HG03097 (cell line): Measurements from ENCODE around the gene IFNAR2.
"Not testable (repeated sequence)": the region's sequence is repeated elsewhere in the genome, so short reads cannot be mapped to it uniquely, and the experiment has no call there.

Experiments
- ATAC-seq: cut with Tn5 transposase; IDR thresholded peaks from one replicate; pipeline ENCODE4 v1.9.1; 2021; ENCODE audit not compliant: unreplicated experiment, low FRiP score

Gene IFNAR2

DNA sequence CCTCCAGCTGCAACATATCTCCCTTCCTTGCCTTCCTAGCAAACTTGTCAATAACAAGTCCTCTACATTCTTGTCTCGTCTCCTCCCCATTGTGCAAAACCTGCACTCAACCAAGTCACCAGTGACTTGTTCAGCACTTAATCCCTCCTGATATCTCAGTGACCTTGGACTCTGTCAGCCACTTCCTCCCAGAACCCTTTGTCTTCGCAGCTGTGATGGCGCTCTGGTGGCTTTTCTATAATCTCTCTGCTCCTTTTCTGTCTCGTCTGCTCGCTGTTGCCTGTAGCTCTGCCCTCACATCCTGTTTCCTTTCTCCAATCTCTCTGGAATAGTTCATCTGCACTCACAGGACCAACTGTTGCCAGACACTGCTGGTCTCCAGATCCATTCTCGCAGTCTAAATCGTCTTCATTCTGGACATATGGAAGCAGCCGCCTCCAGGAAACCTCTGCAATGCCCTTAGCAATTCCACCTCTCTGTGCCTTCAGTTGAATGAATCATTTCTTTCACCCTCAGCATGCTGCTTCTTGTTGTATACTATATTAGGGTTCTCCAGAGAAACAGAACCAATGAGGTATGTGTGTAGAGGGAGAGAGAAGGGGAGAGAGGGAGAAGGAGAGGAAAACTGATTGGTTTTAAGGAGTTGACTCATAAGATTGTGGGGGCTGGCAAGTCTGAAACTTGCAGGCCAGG, 17.4 kb upstream of the IFNAR2 start:
- ATAC-seq: no peak

DNA sequence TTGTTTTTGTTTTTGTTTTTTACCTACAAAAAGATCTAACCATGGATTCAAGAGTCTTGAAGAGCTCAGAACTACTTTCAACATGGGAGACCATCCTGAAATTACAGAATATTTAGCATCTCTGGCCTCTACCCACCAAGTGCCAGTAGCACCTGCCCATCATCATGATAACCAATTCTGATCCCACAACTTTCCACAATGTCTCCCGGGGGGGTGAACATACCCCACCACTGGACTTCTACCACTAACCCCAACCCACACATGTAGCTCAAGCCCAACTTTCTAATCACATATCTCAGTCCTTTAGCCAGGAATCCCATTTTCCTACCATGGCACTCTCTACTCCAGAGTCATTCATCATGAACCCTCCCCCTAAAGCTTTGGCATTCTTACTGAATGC, 15.7 kb upstream of the IFNAR2 start:
- ATAC-seq: no peak

DNA sequence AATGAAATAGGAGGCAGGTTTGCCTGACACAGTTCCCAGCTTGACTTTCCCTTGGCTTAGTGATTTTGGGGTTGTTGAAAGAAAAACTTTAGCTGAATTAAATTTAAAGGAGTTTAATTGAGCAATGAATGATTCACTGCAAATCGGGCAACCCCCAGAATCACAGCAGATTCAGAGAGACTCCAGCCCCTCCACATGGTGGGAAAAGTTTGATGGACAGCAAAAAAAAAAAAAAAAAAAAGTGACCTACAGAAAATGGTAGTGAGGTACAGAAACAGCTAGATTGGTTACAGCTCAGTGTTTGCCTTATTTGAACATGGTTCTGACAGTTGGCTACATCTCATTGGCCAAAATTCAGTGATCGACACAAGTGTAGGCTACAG, 12.6 kb upstream of the IFNAR2 start:
- ATAC-seq: no peak

GRCh38 chr21:33219300-33219699, 10.4 kb upstream of the IFNAR2 start:
- no peak for ATAC-seq

DNA sequence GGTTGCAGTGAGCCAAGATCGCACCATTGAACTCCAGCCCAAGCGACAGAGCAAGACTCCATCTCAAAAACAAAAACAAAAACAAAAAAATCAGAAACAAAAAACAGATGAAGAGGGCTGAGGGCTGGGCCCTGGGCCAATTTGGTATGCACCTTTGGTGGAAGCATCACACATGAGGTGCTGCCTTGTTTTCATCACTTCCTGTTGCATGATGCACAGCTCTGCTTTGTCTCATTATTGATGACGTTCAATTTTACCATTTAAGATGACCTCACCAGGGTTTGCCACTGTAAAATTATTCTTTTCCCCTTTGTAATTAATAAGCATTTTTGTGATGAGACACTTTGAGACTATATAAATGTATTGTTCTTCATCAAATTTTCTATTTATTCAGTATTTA, 9.8 kb upstream of the IFNAR2 start:
- no peak for ATAC-seq

DNA sequence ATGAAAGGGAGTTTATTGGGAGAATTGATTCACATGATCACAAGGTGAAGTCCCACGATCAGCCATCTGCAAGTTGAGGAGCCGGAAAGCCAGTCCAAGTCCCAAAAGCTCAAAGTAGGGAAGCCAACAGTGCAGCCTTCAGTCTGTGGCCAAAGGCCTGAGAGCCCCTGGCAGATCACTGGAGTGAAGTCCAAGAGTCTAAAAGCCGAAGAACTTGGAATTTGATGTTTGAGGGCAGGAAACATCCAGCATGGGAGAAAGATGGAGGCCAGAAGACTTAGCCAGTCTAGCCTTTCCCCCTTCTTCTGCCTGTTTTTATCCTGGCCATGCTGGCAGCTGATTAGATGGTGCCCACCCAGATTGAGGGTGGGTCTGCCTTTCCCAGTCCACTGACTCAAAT, 4.4 kb upstream of the IFNAR2 start:
- ATAC-seq: not testable (repeated sequence)

DNA sequence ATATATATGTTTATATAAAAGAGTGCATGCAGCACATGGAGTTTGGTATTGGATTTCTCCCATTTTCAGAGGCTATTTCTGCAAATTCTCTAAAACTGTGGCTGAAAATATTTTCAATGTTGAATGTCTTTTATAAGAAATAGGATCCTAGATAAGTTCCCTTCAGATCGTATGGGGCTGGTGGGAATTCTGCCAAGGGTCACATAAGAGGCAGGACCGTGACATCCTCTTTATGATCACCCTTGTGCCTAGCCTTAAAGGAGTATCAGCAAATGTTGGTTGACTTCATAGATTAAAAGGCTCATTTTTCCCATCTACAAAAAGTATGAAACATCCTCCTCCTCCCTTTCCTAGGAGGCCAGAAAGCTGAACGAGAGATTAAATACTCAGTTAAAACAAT, 1.3 kb upstream of the IFNAR2 start:
- no peak for ATAC-seq

DNA sequence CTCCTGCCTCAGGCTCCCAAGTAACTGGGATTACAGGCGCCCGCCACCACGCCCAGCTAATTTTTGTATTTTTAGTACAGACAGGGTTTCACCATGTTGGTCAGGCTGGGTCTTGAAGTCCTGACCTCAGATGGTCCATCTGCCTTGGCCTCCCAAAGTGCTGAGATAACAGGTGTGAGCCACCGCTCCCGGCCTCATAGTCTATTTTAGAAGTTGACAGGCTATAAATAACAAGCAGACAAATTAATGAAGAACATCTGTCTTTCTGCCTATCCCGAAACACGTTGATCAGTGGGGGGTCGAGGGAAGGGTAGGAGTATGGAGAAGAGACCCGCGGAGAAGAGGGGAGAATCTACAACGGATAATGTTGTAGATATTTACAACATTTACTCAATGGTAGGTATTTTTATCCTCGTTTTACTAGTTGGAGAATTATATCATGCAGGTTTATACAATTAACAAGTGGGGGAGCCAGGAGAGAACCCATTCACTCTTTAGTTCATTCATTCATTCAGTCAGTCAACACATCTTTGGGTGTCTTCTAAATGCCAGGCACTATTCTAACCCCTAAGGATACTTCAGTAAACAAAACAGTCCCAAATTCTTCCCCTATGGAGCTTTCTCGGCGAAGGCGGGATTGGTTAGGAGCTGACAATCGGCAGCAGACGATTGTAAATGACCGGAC, 497 bp upstream of the IFNAR2 start:
- ATAC-seq: no peak

- peak; percentile 21 for ATAC-seq
These were observed 997 bp downstream of the IFNAR2 start for GRCh38 chr21:33230545-33231324.

- no peak for ATAC-seq
These were observed 1.8 kb downstream of the IFNAR2 start for GRCh38 chr21:33231526-33231925.

- no peak for ATAC-seq
These were observed 2.7 kb downstream of the IFNAR2 start for GRCh38 chr21:33232291-33233034.

DNA sequence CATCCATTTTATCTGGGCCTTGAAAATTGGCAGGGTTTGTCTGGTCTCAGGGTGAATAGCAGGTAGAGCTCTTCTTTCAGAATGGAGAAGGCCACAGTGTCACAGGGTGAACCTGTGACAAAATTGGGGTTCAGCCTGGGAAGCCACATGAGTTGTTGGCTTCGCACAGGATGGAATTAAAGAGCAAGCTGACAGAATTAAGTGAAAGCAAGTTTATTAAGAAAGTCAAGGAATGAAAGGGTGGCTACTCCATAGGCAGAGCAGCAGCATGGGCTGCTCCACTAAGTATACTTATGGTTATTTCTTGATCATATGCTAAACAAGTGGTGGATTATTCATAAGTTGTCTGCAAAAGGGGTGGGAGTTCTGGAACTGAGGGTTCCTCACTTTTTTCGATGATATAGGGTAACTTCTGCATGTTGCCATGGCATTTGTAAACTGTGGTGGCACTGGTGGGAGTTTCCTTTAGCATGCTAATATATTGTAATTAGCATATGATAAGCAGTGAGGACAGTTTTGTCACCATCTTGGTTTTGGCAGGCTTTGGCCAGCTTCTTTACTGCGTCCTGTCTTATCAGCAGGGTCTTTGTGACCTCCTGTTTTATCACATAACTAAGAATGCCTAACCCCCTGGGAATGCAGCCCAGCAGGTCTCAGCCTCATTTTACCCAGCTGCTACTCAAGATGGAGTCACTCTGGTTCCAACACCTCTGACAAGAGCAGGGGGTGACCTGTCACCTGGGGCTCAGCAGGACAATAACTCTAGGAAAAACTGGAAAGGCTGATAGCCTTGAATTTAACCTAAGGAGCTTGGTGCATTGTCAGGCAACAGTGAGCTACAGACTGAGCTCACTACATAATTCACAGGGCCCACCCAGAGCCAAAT, 5.1 kb downstream of the IFNAR2 start:
- no peak for ATAC-seq

GRCh38 chr21:33236013-33236686, 6.4 kb downstream of the IFNAR2 start:
- no peak for ATAC-seq

- no peak for ATAC-seq
These were observed 7.0 kb downstream of the IFNAR2 start for GRCh38 chr21:33236766-33237165.

DNA sequence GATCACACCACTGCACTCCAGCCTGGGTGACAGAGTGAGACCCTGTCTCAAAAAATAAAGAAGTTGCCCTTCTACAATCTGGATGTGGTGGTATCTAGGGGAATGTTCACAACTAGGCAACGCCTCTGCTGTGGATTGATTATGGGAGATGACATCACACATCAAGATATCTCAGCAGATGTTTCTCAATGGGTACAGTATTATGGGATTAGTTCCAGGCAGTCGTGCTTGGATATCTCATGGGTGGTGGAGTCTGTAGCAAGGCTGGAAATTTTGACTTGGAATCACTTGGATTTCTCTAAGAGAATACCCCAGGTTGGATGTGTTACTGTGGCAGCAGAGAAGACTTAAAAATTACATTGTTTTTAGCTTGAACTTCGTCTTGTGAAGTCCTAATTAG, 7.7 kb downstream of the IFNAR2 start:
- no peak for ATAC-seq

DNA sequence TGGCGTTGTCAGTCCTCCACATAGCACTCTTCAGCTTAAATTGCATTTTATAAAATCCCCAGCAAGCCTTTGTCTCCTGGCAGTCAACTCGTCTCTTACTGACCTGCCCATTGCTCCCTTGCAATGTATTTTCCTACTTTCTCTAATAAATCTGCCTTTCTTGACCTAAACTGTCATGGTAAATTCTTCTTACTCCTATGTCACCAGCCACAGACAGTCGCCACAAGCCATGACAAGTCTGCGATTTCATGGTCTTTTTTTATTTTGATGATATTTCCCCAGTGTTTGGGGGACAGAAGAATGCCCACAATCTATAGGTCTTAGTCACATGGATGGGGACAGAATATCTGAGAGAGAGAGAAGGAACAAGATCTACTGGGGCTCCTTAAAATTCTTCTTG, 8.4 kb downstream of the IFNAR2 start:
- ATAC-seq: peak; percentile 18

DNA sequence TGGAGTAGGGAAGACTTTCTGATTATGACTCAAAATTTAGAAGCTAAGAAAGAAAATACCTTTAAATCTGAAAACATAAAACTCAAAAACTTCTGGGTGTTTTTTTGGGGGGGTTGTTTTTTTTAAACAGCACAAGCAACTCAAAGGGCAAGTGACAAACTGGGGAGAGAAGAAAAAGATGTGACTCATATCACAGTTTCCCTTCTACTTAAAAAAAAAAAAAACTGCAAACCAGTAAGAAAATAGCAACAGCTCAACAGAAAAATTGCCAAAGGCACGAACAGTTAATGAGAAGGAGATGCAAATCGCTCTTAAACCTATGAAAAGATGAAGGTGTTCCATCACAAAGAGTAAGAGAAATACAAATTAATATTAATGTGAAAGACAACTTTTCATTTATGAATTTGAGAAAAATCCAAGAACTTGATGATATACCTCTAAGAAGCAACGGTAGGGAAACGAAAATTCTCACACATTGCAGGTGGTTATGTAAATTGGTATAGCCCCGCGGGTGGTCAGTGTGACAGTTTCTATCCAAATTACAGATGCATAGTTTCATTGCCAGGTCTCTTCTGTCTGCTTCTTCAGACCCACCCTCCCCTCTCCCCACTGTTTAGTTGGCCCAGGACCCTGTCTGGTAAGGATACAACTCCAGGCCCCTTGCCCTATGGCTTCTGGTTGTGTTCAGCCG, 9.0 kb downstream of the IFNAR2 start:
- peak; percentile 50 for ATAC-seq

- not testable (repeated sequence) for ATAC-seq
These were observed 9.9 kb downstream of the IFNAR2 start for GRCh38 chr21:33239559-33240127.

GRCh38 chr21:33240404-33240803, 10.7 kb downstream of the IFNAR2 start:
- ATAC-seq: no peak
